ENCODE measurements around the gene MED26.

MED26 gene

DNA sequence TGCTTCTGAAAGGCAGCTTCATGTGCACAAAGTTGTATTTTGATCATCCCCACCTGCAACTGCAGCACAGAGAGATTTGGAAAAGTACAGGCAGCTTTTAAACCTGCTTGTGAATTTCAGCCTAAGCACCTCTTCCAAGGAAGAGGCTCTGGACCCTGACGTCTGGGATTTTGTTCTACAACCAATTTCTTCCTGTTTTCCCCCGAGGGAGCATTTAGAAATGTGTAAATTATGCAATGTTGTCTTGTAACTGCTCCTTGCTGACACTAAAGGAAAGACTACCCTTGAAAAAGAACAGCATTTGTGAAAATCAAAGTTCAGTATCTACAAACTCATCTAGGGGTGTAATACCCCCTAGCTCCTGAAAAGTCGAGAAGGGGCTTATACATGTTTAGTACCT lies 15.4 kb downstream of the MED26 start:
- no peak for DNase-seq

DNA sequence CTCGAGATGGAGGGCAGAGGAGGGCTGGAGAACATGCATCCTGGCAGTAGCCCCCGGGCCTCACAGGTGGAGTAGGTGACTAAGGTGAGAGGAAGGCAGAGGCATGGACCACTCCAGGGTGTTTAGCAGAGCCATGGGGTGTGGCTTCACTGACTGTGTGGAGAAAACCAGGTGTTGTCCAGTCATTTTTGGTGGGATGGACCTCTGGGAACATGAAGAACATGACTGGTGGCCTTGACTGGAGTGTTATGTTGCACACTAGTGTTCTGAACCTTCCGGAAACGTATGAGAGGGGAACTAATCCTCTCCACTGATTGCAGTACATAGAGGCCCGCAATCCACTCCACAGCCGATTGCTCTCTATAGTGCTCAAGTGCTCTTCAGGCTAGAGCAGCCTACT lies 16.9 kb downstream of the MED26 start:
- DNase-seq, result no peak

DNA sequence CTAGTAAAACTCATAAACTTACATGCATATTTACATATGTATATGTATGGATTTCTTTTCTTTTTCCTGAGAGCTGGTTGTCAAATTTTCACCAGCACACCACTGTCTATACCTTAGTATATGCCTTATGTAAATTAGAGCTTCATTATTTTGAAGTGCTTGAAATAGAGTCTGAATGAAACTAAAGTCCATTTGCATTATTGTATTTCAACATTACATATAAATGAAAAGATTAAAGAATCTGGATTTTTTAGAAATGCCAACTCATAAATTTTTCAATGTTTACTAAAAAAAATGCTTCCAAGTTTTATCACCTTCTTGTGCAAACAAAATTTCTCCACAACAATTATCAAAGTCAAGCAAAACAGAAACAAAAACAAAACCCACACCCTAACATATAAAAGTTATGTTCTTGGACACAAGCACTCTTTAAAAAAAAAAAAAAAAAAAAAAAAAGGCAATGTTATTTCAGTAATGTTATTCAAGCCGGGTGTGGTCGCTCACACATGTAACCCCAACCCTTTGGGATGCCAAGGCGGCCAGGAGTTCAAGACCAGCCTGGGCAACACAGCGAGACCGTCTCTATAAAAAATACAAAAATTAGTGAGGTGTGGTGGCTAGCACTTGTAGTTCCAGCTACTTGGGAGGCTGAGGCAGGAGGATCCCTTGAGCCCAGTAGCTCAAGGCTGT lies 18.3 kb downstream of the MED26 start:
- DNase-seq, result no peak

DNA sequence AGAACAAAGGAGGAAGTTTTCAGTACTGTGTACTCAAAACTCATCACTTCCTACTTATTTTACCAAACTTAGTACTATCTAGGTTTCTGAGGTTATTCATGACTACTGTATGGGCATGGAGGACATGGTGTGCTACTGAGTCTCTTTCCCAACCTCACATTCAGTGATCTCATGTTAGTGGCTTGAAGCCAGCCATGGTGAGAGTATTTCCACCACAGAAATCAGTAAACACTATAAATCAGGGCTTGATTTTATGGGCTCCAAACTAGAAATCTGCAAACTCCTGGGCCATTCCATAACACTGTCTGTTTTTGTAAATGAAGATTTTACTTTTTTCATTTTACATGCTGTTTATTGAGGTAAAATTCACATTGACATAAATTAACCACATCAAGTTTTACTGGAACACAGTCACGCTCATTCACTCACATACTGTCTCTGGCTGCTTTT lies 19.7 kb downstream of the MED26 start:
- DNase-seq, result no peak

DNA sequence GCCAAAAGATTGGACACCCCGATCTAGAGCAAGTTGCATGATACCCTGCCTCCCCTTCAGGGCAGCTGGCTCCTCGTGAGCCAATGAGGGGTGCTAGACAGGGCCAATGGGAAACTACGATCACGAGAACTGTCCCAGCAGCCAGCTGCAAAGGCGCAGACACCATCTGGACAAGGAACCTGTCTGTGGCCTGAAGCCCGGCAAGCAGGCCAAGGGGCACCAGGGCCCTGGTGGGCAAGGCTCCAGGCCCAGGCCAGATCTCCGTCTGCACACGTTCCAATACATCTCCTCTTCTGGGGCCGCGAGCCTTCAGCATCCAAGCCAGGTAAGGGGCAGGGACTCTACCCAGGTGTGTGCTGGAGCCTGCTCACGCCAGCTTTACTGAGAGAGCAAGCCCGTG lies 20.2 kb downstream of the MED26 start:
- no peak for DNase-seq

DNA sequence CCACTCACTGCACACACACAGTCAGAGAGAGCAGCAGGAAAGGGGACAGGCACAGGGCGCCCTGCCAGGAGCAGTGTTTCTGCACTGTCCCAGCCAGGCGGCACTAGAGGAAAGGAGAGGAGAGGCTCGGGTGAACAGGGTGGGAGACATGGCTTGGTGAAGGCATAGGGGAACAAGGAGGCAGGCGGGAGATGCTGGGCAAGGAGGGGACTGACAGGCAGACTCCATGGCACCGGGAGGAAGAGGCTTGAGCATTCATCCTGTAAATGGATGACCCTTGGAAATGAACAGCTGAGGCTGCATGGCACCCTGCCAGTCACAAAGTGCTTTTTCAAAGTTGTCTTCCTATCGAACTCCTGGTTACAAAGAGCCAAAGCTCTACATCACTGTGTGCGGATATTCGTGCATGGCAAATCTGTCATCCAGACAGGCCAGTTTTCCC lies 22.4 kb downstream of the MED26 start:
- DNase-seq, result no peak

DNA sequence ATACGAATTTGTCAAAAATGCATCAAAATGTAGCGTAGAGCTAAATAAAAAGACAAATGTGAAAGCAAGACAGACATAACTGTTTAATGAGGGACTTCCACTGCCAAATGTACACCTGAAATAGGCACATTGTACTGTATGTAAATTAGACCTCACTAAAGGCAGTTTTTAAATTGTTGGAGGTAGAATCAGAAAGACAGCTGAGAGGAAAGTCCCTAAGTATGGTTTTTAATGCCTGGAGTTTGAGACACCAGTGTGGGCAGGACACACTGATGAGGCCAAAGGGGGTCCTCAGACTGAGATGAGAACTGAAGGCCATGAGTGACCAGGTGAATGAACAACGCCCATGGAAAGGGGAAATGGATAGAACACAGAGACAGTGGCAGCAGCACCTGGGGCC lies 22.9 kb downstream of the MED26 start:
- no peak for DNase-seq

DNA sequence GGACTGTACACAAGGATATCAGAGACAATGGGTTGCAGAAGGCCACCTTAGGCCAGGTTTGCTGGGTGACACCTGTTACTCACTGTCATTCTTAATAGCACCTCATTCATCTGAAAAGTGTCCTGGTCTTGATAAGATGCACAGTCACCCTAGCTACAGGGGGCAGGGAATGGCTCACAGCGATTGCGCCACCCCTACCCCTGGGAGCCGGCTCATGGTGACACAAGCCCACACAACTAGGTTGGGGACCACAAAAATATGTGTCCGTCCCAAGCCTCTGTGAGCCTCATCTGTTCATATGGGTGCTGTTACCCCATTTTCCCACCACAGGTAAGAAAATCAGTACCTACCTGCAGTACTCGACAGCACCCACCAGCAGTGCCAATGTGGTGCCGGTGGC lies 23.4 kb downstream of the MED26 start:
- no peak for DNase-seq

DNA sequence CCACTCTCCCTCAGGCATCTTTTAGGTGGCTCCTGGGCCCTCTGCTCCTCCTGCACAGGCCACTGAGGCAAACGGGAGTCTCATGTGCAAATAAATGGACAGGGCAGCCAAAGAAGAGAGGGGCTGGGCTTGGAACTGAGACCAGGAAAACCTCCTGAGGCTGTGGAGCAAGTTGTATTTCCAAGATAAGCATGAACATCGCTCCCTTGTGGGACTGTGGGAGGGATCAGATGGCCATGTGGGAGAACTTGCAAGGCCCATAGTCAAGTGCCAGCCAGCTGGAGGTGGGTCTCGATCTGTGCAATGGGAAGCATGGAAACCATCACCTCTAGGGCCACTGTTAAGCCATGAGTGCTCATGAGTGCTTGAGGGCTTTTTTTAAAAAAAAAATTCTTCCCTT lies 24.9 kb downstream of the MED26 start:
- no peak for DNase-seq

DNA sequence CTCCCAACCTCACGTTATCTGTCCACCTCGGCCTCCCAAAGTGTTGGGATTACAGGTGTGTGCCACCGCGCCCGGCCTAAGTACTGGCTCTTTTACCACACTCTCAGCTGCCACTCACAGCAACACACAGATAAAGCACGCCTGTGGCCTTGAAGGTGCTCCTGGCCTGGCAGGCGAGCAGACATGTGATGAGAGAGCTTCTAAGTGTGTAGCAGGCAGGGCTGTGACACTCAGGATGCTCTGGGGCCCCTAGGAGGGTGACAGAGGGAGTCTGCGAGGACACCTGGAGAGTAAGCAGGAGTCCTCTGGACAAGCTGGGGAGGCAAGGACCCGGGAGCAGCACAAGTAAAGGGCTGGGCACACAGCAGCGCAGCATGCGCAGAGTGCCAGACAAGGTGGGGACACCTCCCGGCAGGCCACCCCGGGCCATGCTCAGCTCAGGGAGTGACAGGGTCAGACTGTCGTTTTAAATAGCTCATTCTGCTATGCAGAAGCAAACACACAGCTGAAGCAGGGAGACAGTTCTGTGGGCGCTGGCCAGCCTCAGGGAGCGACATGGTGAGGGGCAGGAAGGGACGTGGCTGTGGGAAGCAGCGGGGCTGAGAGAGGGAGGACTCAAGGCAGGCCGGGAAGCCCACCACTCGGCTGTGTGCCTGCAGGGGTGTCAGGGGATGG lies 26.5 kb downstream of the MED26 start:
- no peak for DNase-seq

DNA sequence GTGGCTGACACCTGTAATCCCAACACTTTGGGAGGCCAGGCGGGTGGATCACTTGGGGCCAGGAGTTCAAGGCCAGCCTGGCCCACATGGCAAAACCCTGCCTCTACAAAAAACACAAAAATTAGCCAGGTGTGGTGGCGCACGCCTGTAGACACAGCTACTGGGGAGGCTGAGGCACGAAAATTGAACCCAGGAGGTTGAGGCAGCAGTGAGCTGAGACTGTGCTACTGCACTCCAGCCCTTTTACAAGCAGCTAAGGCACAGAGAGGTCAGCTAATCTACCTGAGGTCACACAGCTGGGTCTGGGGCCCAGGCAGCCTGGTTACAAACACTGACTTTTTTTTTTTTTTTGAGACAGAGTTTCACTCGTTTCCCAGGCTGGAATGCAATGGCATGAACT lies 27.2 kb downstream of the MED26 start:
- no peak for DNase-seq

DNA sequence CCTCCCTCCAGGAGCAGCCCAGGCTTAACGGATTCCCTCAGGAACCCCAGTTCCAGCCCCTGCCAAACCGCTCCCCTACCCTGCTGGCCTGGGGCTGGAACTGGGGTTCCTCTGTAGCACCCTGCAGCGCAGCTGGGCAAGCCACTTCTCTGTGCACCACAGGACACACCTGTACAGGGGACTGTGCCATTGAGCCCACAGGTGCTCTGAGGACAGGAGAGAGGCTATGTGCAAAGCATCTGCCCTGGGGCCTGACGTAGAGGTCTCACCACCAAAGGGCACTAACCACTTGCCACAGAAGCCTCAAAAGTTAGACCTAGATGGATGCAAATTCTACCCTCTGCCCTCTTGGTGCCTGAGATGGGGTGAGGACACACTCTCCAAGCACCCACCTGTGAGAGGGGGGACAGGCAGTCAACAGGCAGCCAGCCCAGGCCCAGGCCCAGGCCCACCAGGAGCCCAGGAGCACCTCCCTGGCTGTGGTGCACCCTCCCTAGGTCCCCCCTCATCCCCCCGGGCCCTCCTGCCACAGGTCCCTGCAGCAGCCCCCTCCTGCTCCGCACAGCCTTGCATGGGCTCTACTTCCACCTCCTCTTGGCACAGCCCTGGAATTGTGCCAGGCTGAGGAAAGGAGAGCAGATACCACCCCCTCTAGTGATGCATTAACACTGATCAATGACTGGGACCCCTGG lies 28.2 kb downstream of the MED26 start:
- DNase-seq, result no peak

DNA sequence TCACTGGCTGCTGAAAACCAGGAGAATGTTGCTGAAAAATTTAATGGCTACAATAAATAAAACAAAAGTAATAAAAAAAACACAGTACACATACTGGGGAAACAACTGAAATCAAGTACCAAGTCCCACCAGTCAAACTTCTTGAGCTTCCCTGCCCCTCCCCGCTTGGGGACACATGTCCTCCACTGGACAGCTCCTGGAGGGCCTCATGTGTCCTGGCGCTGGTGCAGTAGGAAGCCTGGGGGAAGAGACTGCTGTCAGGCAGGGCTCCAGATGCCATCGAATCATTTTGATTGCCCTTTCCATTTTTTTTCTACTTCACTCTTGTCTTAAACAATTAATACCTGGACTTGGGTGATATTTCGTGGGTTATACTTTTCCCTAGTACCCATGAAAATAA lies 29.2 kb downstream of the MED26 start:
- DNase-seq, result no peak

DNA sequence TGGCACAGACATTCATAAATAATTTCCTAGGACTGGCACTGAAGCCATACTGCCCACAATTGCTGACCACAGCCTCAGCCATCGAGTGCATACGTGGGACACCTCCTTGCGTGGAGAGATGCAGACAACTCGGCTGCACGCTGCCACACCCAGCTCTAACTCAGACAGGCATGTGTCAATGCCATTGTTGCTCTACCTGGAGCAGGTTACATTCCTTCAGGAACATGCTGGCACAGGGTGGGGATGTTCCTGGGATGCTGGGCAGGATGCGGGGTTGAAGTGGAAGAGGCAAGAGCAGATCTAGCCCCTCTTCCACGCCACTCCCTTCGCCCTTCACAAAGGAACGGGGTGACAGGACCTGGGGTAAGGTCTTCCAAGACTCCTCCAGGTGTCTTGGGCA lies 31.6 kb downstream of the MED26 start:
- DNase-seq, result no peak

DNA sequence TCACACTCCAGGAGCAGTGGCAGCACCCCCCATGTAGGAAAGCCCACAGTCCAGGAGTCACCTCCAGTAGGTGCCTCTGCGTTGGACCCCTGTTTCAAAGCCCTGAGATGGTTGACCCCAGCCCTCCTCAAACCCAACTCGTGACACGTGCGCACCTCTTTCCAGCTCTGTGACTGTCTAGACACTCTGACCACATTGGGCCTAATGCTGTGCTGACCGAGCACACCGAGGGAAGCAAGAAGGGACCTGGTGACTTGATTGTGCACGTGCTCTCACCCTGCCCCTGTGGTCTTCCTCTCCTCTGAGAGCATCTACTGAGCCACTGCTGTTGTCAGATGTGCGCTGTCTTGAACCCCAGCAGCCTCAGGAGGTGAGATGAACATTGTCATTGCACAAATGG lies 32.9 kb downstream of the MED26 start:
- DNase-seq, result no peak

DNA sequence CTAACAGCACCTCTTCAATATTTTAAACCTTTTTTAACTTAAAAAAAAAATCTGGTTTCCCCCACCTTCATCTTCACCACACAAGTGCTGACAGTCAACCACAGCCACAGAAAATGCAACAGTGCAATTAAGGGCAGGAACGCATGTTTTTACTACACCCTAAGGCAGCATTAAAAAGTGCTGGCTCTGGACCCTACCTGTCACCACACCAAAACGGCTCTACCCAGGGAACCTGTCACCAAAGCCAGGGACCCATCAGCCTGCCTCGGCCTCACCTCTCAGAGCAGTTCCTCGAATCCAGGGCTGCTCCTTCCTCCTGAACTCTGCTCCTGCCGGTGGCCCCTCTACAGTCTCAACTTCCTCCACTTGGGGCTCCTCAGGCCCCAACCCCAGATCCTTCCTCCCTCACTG lies 33.3 kb downstream of the MED26 start:
- no peak for DNase-seq

DNA sequence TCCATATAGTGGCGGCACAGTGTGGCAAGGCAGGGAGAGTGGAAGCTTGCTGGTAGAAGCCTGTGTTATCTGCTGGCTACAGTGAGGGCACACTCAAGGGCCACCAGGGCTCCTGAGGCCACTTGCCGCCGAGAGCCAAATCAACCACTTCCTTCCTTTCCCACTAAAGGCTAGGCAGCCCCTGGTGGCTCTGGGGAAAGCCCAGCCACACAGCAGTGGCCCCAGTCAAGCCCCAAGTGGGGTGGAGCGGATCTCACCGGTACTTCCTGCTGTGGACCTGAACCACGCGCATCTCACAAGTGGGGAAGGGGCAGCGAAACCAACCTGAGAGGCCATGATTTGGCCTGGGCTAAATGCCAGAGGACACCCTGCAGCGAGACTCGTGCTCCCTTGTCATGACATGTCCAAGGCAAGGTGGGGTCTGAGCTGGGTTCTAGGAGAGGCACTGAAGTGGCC lies 33.8 kb downstream of the MED26 start:
- DNase-seq, result no peak

DNA sequence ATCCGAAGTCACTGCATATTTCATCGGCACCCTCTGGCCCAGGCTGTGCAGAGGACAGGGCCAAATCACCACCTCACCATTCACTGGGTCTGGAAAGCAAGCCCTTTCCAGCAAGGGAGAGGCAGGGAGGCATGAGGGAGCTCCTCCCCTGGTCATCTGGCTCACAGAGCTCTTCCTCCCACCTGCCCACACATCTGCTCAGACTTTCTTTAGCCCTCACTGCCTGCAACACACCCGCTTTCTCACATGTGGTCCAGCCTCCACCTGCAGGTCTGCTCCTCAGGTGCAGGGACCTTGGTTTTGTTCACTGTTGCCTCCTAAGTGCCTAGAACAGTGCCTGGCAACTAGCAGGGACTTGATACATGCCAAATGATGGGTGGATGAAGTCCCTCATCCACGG lies 34.8 kb downstream of the MED26 start:
- no peak for DNase-seq

DNA sequence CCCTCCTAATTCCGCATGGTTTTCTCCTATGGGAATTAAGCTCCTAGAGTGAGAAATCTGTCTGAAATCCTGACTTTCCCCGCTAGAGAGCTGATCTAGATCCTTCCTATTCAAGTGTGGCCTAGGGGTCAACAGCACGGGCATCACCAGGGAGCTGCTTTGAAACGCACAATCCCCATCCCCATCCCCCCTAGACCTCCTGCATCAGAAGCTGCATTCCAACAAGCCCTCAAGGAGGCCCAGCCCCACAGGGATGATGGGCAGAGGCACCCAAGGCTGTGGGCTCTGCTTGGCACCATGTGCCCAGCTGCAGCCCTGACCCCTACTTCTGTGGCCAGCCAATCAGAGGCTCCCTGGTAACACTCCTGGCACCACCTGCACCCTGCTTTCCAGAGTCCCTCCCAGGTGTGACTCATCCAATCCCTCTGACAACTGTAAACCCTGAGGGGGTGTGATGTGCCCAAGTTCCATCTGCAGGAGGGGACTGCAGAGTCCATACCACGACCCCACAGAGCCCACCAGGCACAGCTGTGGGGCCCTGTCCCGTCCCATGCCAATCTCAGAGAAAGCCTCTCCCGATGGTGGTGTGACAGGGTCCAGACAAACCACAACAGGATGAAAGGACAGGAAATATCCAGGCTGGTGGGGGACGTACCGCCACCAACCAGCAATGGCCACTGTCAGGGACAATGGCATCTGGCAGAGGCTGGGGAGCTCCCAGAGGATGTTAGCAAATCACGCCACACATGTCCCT lies 36.0 kb downstream of the MED26 start:
- DNase-seq, result no peak

DNA sequence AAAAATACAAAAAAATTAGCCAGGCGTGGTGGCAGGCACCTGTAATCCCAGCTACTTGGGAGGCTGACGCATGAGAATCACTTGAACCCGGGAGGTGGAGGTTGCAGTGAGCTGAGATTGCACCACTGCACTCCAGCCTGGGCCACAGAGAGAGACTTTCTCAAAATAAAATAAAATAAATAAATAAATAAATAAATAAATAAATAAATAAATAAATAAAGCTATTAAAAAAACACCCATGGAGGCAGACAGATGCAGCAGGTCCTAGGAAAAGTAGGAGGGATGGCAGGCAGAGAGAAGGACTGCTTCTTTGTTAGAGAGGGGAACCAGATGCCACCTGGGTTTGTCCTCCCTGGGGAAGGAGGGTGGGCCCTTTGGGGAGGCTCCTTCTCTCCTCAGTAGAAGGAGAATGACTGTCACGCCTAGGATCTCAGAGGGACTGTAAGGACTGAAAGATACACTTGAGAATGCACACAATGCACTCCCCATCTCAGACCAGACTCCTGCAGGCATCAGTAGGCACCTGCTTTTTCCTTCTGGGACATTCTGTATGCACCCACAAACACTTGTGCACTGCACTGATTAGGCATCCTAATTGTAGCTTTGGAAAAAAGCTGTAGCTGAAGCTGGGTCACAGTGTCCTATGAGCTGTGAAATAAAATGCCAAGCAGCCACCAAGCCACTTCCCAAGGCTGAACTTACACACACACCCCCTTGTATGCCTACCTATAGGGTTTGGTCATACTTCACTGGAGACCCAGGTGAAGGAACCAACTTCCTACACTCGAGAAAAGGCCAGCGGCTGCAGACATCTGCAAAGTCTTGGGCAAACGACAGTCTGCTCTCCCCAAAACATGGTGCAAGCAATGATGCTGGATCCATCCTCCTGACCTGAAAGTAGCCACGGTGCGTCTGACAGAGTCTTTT lies 36.9 kb downstream of the MED26 start:
- no peak for DNase-seq

DNA sequence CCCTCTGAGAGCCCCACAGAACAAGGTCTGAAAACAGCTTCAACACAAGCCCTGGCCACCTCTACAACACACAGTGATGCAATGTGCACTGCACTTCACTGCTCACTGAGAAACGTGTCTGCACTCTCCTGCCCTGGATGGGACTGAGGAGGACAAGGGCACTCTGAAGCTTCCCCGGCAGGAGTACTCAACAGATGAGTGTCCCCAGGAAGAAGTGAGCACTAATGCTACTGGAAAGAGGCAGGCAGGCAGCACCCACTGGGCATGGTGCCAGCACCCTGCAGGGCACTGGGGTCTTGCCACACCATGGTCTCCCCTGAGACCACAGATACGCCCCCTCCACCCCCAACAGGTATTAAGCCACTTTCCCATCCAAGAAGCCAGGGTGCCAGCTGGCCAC lies 38.1 kb downstream of the MED26 start:
- DNase-seq, result no peak
